Umbilical cord (tissue), 2 donors: ENCODE results near the gene CRMP1. TPM values are rescaled to one million over a fixed set of nuclear protein-coding genes. Genes with fewer than 3 reads are reported as not detected.
A peak's percentile ranks its signal among the peaks of the same experiment; 100 is the strongest.

Experiments used
- DNase-seq: peaks from one replicate; pipeline ENCODE4 v3.0.0-alpha.2; 2015; ENCODE audit warnings: low spot score
- total RNA-seq: library from RNA; depleted of rRNA; stranded (reverse); fragments of >200 nt; gene quantifications from one replicate; pipeline ENCODE4 v1.2.3, GENCODE V29; 2014; ENCODE audit warnings: low replicate concordance; ENCODE audit not compliant: insufficient read depth

Gene CRMP1
- total RNA-seq, 1 donor from 2014 or later = 5.3 TPM

DNA sequence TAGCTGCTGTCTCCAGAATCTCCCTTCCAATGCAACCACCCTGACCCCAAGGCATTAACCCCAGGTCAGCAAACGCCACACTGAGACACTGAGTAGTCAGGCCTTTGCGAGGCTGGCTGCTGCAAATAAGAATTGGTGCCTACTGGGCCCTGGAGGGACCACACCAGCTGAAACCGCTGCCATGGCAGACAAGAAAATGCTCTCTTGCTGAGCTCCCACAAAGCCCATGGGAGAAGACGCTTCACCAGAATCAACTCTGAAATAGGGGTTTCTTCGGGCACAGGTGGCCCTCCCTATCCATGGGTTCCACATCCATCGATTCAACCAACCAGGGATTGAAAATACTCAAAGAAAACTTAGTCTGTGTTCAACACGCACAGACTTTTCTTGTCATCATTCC lies 26.7 kb upstream of the CRMP1 start:
- DNase-seq = no peak

DNA sequence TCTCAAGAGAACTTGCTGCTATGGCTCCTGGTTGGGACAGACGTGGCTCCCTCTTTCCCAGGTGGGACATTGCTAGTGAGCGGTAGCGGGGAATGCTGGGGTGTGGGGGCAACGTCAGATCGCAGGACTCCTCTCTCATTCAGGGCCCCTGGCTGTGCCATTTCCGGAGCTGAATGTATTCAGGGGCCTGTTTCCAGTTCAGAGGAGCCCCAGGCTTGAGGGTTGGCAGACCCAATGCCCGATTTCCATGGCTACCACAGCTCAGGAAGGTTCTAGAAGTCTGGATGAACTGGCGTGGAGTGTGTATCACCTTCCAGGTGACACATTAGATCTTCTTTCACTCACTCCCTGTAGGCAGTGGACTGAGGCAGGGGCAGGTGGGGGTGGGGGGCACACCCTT lies 26.2 kb upstream of the CRMP1 start:
- DNase-seq = no peak

DNA sequence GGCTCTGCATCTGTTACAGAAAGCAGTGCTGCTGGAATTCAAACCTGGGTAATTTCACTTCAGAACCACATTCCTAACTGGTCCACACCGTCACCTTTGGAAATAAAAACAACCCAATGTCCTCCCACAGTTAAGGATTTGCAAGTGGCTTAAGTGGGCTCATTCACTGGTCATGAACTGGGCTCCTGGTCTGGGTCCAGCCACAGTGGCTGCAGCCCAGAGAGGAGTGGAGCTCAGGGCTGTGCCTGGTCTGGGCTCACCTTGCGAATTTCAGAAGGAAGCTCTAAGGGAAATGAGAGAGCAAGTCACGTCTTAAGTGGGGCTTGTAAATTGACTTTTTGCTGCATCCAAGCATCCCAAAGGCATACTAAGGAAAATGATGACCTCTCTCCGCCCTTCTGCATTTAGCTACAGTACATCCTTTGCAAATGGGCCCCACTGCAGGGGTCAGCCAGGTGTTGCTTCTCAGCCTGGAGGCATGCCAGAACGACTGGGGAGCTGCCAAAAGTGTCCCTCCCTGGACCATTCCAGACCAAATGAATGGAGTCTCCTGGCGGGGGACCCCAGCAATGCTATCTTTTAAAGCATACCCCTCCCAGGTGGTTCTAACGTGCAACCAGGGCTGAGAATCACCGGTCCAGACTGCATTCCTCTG lies 25.6 kb upstream of the CRMP1 start:
- DNase-seq = no peak

DNA sequence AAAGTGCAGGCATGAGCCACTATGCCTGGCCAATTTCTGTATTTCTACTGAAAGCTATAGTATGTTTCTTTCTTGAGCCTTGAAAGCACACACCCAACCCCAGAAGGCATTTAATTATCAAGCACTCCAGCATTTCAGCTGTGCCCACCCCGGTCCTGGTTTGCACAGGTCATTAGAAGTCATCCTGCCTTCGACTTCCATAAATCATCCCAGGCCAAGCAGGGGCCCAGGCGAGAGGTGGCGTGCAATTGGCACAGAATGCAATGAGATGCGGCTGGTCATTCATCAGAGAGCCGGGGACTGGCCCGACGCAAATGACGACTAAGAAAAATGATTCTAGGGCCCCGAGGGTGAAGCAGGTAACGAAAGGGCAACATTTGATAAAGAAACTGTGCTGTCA lies 24.8 kb upstream of the CRMP1 start:
- DNase-seq = no peak

DNA sequence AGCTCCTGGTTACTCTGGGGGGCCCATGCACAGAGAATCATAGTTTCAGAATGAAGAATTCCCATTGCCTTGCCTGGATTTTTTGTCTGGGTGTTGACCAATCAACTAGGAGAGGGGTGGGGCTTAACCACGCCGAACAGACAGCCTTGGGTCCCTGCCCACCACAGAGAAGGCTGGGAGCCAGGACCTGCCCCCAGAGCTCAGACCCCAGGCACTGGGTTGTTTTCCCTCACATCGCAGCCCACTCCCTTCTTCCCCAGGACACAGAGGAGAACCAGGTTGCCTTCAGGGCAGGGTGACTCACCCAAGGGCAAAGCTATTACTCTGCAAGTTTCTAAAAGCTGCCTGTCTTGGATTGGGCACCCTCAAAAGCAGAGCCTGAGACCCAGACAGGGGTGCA lies 23.3 kb upstream of the CRMP1 start:
- DNase-seq = no peak

DNA sequence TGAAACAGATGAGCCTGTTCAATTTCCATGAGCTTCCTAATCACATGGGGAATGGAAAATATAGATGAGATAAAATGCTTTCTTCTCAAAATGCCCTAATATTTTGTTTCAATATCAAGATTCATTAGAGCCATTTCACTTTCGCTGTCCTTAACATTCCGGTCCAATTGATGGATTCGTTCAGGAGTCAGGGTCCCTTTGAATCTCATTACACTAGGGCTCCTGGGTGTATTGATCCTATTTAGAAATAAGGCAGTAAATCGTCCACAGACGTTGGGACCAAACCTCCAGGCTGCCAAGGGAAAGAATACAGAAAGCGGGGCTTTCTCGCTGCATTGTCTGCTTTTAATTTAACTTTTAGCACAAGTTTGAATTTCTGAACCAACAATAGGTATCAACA lies 20.6 kb upstream of the CRMP1 start:
- DNase-seq = no peak

DNA sequence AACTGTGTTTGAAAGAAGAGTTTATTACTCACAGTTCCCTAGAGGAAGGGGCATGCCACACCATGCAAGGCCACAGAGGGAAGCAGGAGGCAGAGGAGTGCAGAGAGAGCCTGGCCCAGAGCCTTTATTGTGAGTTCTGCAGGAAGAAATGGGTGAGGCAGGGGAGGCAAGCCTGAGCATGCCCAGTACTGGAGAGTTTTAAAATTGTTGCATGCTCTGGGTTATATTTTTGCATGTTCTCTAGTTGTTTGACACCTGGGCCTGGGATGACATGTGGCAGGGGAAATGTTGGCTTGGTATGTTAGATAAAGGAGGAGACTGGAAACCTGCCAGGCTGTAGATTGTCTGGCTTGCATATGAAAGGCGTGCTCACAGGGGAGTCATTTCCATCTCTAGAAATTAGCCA lies 19.7 kb upstream of the CRMP1 start:
- DNase-seq = no peak

DNA sequence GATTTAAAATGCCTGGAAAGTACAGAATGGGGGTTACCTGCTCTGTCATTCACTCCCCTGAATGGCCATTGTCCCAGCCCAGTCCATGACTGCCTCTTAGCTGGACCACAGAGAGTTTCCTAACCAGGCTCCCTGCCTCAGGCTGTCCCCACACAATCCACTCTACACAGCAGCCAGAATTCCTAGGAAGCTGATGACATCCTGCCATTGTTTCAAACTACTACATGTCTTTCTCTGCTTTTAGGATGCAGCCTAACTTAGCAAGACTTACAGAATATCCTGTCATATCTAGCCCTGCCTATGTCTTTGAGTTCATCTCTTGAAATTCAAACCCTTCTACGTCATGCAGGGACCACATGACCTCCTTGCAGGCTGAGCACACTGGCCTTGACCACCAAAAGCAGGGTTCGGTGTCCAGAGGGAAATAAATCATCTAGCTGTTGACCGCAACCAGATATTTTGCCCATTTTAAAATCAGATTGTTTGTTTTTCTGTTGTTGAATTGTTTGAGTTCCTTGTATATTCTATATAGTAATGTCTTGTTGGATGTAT lies 16.1 kb upstream of the CRMP1 start:
- DNase-seq = no peak

DNA sequence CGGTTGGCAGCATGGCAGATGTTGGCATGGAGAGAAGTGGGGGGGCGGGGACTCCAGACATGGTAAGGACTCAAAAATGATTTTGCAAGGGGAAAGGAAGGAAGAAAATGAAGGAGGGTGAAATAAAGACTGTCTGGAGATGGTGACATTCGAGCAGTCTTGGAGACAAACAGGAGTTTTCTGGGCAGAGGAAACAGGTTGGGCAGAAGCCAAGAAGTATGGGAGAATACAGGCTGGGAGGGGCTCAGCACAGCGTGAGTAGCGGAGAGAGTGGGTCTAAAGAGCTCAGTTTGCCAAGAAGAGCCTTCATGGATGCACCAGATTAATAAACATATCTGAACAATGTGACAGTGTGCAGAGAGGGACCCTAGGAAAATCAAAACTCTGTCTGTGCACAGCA lies 13.3 kb upstream of the CRMP1 start:
- DNase-seq = no peak

DNA sequence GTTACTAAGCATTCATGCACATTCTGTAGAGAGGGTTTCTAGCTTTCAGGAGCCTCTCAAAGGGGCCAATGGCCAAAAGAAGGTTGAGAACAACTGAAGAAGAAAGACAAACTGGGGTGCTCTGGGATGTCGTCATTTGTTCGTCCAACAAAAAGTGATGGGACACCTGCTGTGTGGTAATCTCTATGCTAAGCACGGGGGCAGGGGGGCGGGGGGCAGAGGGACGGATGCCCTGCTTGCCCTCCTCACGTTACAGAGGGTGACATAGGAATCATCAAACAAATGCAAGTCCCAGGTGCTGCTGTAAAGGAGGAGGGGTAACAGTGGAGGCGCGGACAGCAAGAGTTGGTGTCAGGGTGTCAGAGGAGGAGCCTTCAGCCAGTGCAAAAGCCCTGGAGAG lies 12.8 kb upstream of the CRMP1 start:
- DNase-seq = no peak

DNA sequence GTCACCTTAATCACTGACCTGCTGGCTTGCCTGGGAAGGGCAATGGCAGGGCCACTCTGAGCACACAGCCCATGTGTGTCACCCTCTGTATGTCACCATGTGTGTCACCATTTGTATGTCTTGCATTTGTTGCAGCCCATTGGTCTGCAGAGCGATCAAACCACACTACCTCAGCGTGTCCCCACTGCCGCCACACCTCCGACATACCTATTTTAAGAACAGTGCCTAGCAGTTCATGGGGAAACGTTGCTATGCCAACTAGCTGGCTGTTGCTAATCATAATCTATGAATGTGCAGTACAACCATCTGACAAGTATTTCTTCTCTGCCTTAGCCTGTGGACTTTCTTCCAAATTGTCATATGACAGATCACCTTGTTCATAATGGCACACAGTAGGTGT lies 8.0 kb upstream of the CRMP1 start:
- DNase-seq = no peak

DNA sequence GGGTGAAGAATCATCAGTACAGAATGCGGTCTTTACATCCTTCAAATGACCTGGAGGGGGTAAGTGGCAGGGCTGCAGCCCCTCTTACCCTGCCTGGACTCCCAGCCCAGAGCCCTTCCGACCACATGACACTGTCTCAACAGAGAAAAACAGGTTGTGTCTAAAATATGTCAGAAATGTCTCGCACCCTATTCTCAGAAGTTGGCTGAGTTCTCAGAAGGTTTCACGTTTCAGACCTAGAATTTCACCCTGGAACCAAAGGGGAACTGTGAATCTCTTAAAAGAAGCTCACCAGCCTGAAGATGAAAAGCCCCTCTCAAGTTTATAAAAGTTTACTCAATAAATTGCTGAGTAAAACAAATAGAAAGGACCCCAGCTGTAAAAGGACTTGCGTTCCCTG lies 7.0 kb upstream of the CRMP1 start:
- no peak for DNase-seq

DNA sequence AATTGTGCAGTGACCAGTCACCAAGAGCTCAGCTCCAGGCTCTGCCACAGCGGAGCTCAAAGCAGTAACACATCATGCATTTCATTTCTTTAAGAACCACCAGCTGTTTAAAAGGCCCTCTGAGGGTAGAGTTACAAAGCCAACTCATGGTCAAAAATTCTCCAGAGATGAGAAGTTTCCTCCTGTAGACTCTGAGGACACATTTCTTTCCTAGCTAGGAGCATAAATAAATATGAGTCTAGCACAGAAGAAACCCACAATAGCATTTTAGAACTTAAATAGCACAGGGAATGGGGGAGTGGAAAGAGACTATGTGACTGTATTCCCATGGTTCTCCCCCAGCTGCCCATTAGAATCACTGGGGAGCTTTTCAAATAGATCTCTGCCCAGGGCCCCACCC lies 6.5 kb upstream of the CRMP1 start:
- DNase-seq = no peak

DNA sequence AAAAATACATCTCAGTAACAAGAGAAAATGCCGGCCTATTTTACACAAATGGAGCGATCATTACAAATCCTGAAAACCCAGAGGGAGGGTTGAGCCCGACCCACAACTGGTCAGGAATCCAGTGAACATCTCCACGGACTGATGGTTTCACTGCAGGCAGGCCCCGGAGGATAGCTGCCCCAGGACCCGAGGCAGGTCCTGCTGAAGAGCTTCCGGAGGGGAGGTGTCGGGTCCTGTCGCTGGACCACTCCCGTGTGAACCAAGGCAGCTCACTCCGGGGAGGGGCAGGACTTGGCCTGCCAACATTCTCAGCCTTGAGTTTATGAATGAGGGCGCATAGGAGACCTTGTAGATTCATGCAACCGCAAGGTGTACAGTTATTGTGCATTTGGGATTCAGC lies 4.8 kb upstream of the CRMP1 start:
- DNase-seq = no peak

DNA sequence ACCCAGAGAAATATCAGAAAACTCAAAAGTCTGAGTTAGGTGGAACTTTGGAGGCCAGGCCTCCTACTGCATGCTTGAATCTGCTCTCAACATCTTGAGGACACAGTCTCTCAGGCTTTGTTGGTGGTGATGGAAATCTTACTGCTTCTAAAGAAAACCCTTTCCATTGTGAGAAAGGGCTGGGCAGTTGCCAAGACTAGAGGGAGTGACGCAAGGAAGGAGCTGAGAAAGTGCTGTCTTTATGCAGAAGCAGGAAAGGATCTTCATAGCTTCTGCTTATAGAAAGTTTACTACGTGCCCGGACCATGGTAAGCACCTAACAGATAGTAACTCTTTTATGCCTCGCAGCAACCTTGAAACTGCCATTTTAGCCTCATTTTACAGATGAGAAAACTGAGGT lies 2.4 kb upstream of the CRMP1 start:
- DNase-seq = no peak

DNA sequence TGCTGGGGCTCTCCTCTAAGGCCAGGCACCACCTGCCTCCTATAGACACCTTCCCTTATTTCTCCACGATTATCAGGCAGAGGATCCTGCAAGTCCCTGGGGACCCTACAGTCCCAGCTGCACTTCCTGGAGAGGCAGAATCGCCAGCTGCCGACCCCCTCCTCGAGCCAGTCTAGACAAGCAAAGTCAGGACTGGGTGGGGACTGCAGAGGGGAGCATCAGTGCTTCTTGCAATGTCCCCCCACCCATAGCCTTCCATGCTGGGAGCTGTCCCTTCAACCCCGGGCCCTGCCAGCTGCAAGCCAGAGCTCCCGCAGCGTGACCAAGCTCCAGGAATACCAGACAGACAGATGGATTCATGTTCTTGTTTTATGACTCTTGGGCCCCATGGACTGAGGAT lies 1.4 kb upstream of the CRMP1 start:
- DNase-seq = no peak

DNA sequence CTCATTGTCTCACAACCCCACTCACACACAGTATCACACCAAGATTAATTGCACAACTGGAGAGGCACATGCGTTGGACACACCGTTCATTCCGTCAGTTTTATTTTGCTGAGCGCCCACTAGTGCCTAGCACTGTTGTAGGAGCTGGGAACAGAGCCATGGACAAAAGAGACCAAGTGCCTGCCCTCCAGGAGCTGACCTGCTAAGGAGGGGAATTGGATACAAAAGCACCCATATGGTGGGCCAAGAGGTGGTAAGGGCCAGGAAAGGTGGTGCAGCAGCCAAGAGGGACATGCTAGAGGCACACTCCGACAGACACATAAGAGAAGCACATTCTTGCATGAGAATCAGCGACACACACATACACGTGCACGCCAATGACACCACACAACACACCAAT lies 705 bp upstream of the CRMP1 start:
- DNase-seq = no peak

DNA sequence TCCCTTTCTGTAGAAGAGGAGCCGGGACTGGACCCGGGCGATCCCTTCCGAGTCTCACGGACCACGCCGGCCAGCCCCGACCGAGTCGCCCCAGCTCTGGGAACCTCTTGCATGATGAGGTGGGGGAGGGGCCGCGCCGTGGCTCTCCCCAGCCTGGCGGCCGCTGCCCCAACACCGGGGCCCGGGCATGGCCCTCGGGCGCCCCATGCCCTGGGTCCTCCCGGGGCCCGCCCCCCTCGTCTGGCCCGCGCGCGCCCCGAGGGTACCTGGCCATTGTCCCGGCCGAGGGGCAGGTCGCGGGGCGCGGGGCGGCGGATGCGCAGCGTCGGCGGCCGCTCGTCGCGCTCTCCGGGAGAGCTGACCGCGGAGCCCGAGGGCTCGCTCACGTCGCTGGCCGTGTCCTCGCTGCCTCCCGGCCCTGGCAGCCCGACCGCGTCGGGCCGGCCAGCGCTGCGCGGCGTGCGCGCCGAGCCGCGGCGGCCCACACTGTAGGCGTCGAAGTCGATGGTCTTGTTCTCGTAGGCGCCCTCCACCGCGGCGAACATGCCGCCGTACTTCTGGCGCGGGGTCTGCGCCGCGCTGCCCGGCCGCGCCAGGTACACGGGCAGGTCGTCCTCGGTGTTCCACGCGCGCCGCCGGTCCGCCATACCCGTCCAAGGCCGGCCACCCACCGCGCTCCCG lies 423 bp downstream of the CRMP1 start:
- no peak for DNase-seq

DNA sequence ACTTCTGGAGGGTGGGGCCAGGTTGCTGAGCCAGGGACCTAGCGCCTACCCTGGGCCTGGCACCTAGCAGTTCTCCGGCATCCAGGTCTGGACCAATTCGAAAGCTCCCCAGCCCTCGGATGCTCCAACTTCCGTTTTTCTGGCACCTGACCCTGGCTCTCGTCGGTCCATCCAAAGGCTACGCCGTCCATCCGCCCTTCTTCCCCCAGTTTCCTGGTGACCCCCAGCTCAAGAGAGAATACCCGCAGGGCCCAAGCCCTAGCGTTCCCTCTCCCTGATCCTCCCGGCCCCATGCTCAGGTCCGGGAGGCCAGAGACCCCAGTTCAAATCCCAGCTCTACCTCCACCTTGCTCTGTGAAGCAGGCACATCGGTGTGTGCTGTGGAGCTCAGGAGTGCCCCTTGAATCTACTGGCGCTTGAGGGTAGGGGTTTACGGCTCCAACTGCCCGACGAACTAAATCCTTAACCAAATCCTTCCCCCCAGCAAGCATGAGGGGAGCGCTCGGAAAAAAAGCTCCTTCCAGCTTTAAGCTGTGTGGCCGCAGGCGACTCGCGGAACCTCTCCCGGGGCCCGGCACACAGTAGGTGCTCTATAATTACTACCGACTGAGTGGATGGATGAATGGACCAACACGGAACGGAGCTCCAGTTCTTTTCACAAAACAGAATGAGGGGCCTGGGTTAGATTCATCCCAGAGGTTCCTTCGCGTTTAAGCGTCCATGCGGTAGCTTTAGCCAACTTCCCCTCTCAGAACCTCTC lies 1.1 kb downstream of the CRMP1 start:
- DNase-seq = no peak

DNA sequence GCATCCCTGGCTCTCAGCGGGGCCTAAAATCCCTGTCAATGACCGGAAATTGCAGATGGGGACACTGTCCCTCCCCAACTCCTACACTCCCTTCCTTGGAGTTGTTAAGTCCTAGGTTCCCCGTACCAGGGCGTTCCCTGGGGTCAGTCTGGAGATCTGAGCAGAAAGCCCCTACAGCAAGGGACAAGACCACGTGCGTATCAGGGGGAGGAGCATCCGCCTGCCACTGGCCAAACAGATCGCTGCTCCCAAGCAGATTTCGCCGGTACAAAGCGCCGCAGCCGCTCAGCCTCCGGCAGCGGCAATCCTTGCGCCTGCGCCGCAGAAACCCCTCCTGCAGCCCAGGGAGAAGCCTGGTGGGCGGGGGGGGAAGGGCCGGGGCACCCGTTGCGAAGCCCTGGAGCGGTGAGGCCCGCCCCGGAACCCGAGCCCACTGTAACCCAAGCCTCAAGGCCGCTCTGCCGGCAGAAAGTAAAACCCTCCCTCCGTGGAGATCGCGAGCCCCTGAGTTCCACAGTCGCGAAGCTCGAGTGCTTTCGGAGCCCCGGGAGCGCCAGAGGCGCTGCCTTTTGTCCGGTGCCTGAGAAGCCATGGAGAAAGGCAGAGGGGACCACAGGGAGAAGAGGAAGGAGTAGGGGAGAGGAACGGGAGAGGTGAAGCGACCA lies 2.7 kb downstream of the CRMP1 start:
- DNase-seq = peak; percentile 35

DNA sequence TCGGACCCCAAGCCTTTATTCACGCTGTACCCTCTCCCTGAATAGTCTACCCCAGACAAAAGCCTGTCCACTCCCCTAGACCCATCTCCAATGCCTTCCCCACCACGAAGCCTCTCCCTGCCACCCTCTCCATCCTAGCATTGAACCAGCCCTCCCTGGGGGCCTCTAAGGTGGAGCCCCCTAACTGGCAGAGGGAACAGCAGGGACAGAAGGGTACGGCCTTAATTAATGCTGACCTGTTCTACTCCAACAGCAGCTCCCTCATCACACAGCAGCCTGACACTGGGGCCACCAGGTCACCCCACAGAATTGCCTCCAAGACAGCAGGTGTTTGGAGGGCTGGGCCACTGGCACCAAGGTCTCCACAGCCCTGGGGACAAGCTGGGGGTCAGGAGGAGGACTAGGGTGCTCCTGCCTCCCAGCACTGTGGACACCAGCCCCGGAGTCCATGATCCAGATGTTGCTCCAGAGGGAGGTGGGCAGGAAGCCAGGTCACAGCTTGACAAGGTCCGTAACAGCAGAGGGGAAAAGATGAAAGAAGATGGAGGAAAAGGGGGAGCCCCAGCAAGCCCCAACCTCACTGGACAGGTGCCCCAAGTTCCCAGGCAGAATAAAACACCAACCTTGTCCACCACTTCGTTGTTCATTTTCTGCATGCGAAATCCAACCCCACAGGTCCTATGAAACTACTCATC lies 3.7 kb downstream of the CRMP1 start:
- DNase-seq = no peak
